HCT116 (cell line): ENCODE measurements around the gene CD34. TPM values are rescaled to one million over a fixed set of nuclear protein-coding genes. Genes with fewer than 3 reads are reported as not detected.

Experiments
- ATAC-seq: fragments of 200-7000 bp; cut with Tn5 transposase; 2 replicates; pipeline ENCODE4 v1.9.1; 2020; ENCODE audit warnings: mild to moderate bottlenecking, moderate library complexity
- BruUV-seq: library from RNA; stranded (reverse); fragments of 400-500 nt; replicated peaks from 2 replicates; lab custom pipeline; 2021; lab: Mats Ljungman, UMichigan
- CTCF ChIA-PET: fragments of 300-600 bp; sonication (Branson Sonifier 250); formaldehyde crosslinking; loops from one replicate; lab custom pipeline; 2021; ENCODE audit warnings: antibody characterized with exemption; lab: Charles Lee
- POLR2A ChIA-PET: fragments of 300-600, 350-600 bp; sonication (Branson Sonifier 250); formaldehyde crosslinking; loops from one replicate; lab custom pipeline; 2021; ENCODE audit warnings: antibody characterized with exemption; lab: Charles Lee
- RAD21 ChIA-PET, 2 experiments: fragments of 300-600 bp; sonication (Branson Sonifier 250); formaldehyde crosslinking; loops; one replicate each; lab custom pipeline; 2023; ENCODE audit warnings: low total read pairs in 2 of 2; ENCODE audit not compliant: uncharacterized antibody in 2 of 2, unreplicated experiment in 2 of 2, low non-redundant PET in 1 of 2; lab: Charles Lee
- DNase-seq: peaks from one replicate; pipeline ENCODE4 v3.0.0-alpha.2; 2010; ENCODE audit warnings: low read depth, low spot score
- H2AFZ ChIP-seq: fragments of 200-600 bp; shearing (Covaris generic), sonication (generic); 2 replicates; pipeline ENCODE4 v1.6.1; 2017; ENCODE audit warnings: low read depth, mixed run types, mixed read lengths, antibody characterized with exemption, low read length; ENCODE audit not compliant: poor library complexity, severe bottlenecking
- H3K27ac ChIP-seq: 2 replicates; pipeline ENCODE4 v1.5.1; 2012; ENCODE audit warnings: low read depth, low read length
- H3K27me3 ChIP-seq: fragments of 200-600 bp; sonication (generic); 2 replicates; pipeline ENCODE4 v1.6.1; 2016; ENCODE audit warnings: mixed run types, low read length, mixed read lengths; ENCODE audit not compliant: insufficient read depth
- H3K36me3 ChIP-seq, 2 experiments: fragments of 200-500 bp in 1 of 2; fragments of 200-600 bp in 1 of 2; sonication (Bioruptor generic) in 1 of 2; sonication (generic) in 1 of 2; 2 replicates each; pipeline versions ENCODE4 v1.5.1 to v1.6.1; 2014 to 2016; ENCODE audit warnings: low read length in 2 of 2, inconsistent platforms in 1 of 2, mixed read lengths in 1 of 2, mixed run types in 1 of 2; ENCODE audit not compliant: insufficient read depth in 2 of 2, control insufficient read depth in 1 of 2
- H3K4me1 ChIP-seq, 2 experiments: fragments of 200-600 bp in 1 of 2; sonication (generic) in 1 of 2; 2 replicates each; pipeline versions ENCODE4 v1.5.1 to v1.6.1; 2012 to 2017; ENCODE audit warnings: low read length in 2 of 2, inconsistent platforms in 1 of 2, mild to moderate bottlenecking in 1 of 2, mixed read lengths in 1 of 2, mixed run types in 1 of 2, moderate library complexity in 1 of 2; ENCODE audit not compliant: insufficient read depth in 2 of 2, control insufficient read depth in 1 of 2
- H3K4me2 ChIP-seq: fragments of 200-600 bp; sonication (generic); 2 replicates; pipeline ENCODE4 v1.6.1; 2017; ENCODE audit warnings: mixed run types, low read length, mixed read lengths
- H3K4me3 ChIP-seq, 2 experiments: fragments of 200-600 bp in 1 of 2; sonication (generic) in 1 of 2; replicated peaks in 1 of 2; 2 replicates each; pipeline ENCODE4 v1.5.1; 2011 to 2016; ENCODE audit warnings: low read length in 2 of 2, control low read depth in 1 of 2, low read depth in 1 of 2, mild to moderate bottlenecking in 1 of 2, mixed read lengths in 1 of 2, mixed run types in 1 of 2
- H3K79me2 ChIP-seq: fragments of 200-600 bp; sonication (generic); 2 replicates; pipeline ENCODE4 v1.6.1; 2017; ENCODE audit warnings: mild to moderate bottlenecking, mixed run types, low read length, moderate library complexity, mixed read lengths; ENCODE audit not compliant: insufficient read depth
- H3K9ac ChIP-seq: fragments of 200-600 bp; sonication (generic); 2 replicates; pipeline ENCODE4 v1.6.1; 2016; ENCODE audit warnings: low read length, mixed read lengths
- H3K9me2 ChIP-seq: fragments of 200-600 bp; sonication (generic), shearing (Covaris generic); 2 replicates; pipeline ENCODE4 v1.6.1; 2017; ENCODE audit warnings: mixed run types, mild to moderate bottlenecking, moderate library complexity; ENCODE audit not compliant: insufficient read depth
- H3K9me3 ChIP-seq, 2 experiments: fragments of 200-500 bp in 1 of 2; fragments of 200-600 bp in 1 of 2; sonication (Bioruptor generic) in 1 of 2; sonication (generic) in 1 of 2; 2 replicates each; pipeline ENCODE4 v1.6.1; 2014 to 2017; ENCODE audit warnings: low read length in 2 of 2, mixed read lengths in 2 of 2, inconsistent platforms in 1 of 2, low read depth in 1 of 2, mild to moderate bottlenecking in 1 of 2, mixed run types in 1 of 2, moderate library complexity in 1 of 2; ENCODE audit not compliant: control insufficient read depth in 1 of 2, insufficient read depth in 1 of 2
- H4K20me1 ChIP-seq: fragments of 200-600 bp; sonication (generic), shearing (Covaris generic); 2 replicates; pipeline ENCODE4 v1.6.1; 2017; ENCODE audit warnings: mixed run types, mild to moderate bottlenecking, moderate library complexity; ENCODE audit not compliant: insufficient read depth
- ATF3 ChIP-seq: IDR thresholded peaks from 2 replicates; pipeline ENCODE4 v1.6.1; 2012
- CBX3 ChIP-seq: IDR thresholded peaks from 2 replicates; pipeline ENCODE4 v1.6.1; 2012; ENCODE audit warnings: low read depth
- CEBPB ChIP-seq: IDR thresholded peaks from 2 replicates; pipeline ENCODE4 v1.6.1; 2012; ENCODE audit warnings: low read depth
- EGR1 ChIP-seq: IDR thresholded peaks from 2 replicates; pipeline ENCODE4 v1.6.1; 2012; ENCODE audit warnings: low read depth
- EZH2phosphoT487 ChIP-seq: fragments of 200-600 bp; IDR thresholded peaks from 2 replicates; pipeline ENCODE4 v1.6.1; 2018; ENCODE audit warnings: antibody characterized with exemption, borderline replicate concordance
- JUND ChIP-seq: IDR thresholded peaks from 2 replicates; pipeline ENCODE4 v1.6.1; 2012
- POLR2A ChIP-seq: IDR thresholded peaks from 2 replicates; pipeline ENCODE4 v1.7.0; 2011; ENCODE audit warnings: borderline replicate concordance; ENCODE audit not compliant: insufficient read depth, insufficient read length; ENCODE audit errors: extremely low read depth
- REST ChIP-seq: IDR thresholded peaks from 2 replicates; pipeline ENCODE4 v1.6.1; 2012; ENCODE audit warnings: low read depth
- SIN3A ChIP-seq: IDR thresholded peaks from 2 replicates; pipeline ENCODE4 v1.6.1; 2012; ENCODE audit warnings: low read depth
- SP1 ChIP-seq: IDR thresholded peaks from 2 replicates; pipeline ENCODE4 v1.6.1; 2012; ENCODE audit warnings: low read depth
- SRF ChIP-seq: IDR thresholded peaks from 2 replicates; pipeline ENCODE4 v1.6.1; 2012; ENCODE audit warnings: low read depth
- TCF7L2 ChIP-seq: IDR thresholded peaks from 2 replicates; pipeline ENCODE4 v1.7.0; 2011; ENCODE audit warnings: borderline replicate concordance, inconsistent platforms; ENCODE audit not compliant: insufficient read depth, insufficient read length; ENCODE audit errors: extremely low read depth
- ZFX ChIP-seq: fragments of 450-650 bp; IDR thresholded peaks from 2 replicates; pipeline ENCODE4 v1.6.1; 2017
- intact Hi-C: fragments of 100-400 bp; cut with micrococcal nuclease; formaldehyde crosslinking; loops from 2 replicates; pipeline ENCODE4 v1.10.0; 2022
- total RNA-seq: library from RNA; stranded (reverse); gene quantifications from one replicate; pipeline ENCODE4 v1.2.1, GENCODE V29; 2021; ENCODE audit not compliant: unreplicated experiment

CD34 gene
- total RNA-seq, 1 experiment from 2014 or later = 0.07 TPM

- TF ChIP-seq REST (no peak), JUND (no peak)
These were observed 62.7 kb downstream of the CD34 start (continued) for GRCh38 chr1:207848234-207848633.

GRCh38 chr1:207847116-207847515, 63.8 kb downstream of the CD34 start:
- ATAC-seq (no peak), DNase-seq (no peak)
- Histone ChIP-seq H3K4me2 (no peak overlapping the region), H3K9me3 (no peaks in the 10 kb centered on the region), H3K36me3 (0 out of 4 replicates have a peak, but pooled peaks cover 0 to 9% of the 10 kb centered on the region in 2 experiments), H3K79me2 (peaks cover 70% of the 10 kb centered on the region), H2AFZ (no peak overlapping the region), H3K4me1 (peaks cover 0 to 14% of the 10 kb centered on the region in 2 experiments; a peak in 2 of 4 replicates), H3K9me2 (no peaks in the 10 kb centered on the region), H3K9ac (no peak overlapping the region), H3K4me3 (no peak overlapping the region), H3K27ac (no peak overlapping the region), H4K20me1 (no peaks in the 10 kb centered on the region), H3K27me3 (no peaks in the 10 kb centered on the region)
- CTCF ChIA-PET = no interaction called here
- RAD21 ChIA-PET = no interaction called here
- no TSS peak for BruUV-seq
- intact Hi-C loops = no loop called here
- POLR2A ChIA-PET = no interaction called here
- no peak for TF ChIP-seq SP1
- no peak for TF ChIP-seq POLR2A
- no peak for TF ChIP-seq TCF7L2
- no peak for TF ChIP-seq SRF
- TF ChIP-seq EZH2phosphoT487 = no peak
- no peak for TF ChIP-seq ATF3
- no peak for TF ChIP-seq CBX3
- no peak for TF ChIP-seq CEBPB
- no peak for TF ChIP-seq ZFX
- TF ChIP-seq SIN3A = no peak
- no peak for TF ChIP-seq EGR1
